Upper lobe of left lung (tissue), 6 donors: Measurements from ENCODE around the gene SOWAHA. TPM values are rescaled to one million over a fixed set of nuclear protein-coding genes. Genes with fewer than 3 reads are reported as not detected.

Experiments used
- ATAC-seq, 2 donors: fragments of 200-7000 bp; cut with Tn5 transposase; one replicate each; pipeline ENCODE4 v1.9.1; 2022; ENCODE audit warnings: mild to moderate bottlenecking in 2 of 2, moderate library complexity in 2 of 2; ENCODE audit not compliant: low FRiP score in 2 of 2
- DNase-seq, 2 donors: peaks; one replicate each; pipeline ENCODE4 v3.0.0-alpha.2; 2019 to 2020
- H3K27ac ChIP-seq, 4 donors: fragments of 200-600 bp; sonication (generic); one replicate each; pipeline ENCODE4 v1.5.1; 2016 to 2019
- H3K27me3 ChIP-seq, 4 donors: fragments of 200-600 bp; sonication (generic); one replicate each; pipeline ENCODE4 v1.5.1; 2017 to 2019
- H3K36me3 ChIP-seq, 4 donors: fragments of 200-600 bp; sonication (generic); one replicate each; pipeline ENCODE4 v1.5.1; 2016 to 2019
- H3K4me1 ChIP-seq, 4 donors: fragments of 200-600 bp; sonication (generic); one replicate each; pipeline ENCODE4 v1.5.1; 2018 to 2019
- H3K4me3 ChIP-seq, 4 donors: fragments of 200-600 bp; sonication (generic); one replicate each; pipeline ENCODE4 v1.5.1; 2017 to 2019; ENCODE audit warnings: mild to moderate bottlenecking in 2 of 4, moderate library complexity in 1 of 4
- H3K9me3 ChIP-seq, 4 donors: fragments of 200-600 bp; sonication (generic); one replicate each; pipeline ENCODE4 v1.5.1; 2018 to 2019
- EP300 ChIP-seq, 4 donors: sonication (generic); formaldehyde crosslinking; IDR thresholded peaks; one replicate each; pipeline ENCODE4 v1.5.1; 2017; ENCODE audit warnings: antibody characterized with exemption in 4 of 4, control low read depth in 2 of 4
- POLR2A ChIP-seq, 4 donors: fragments of 450-650 bp; IDR thresholded peaks; one replicate each; pipeline ENCODE4 v1.5.1; 2016 to 2017; ENCODE audit warnings: antibody characterized with exemption in 4 of 4, mild to moderate bottlenecking in 2 of 4
- POLR2AphosphoS5 ChIP-seq, 2 donors: sonication (generic); formaldehyde crosslinking; IDR thresholded peaks; one replicate each; pipeline ENCODE4 v1.5.1; 2017; ENCODE audit warnings: antibody characterized with exemption in 2 of 2
- WGBS, 2 donors: methylation state at CpG; one replicate each; pipeline ENCODE4 v1.1.5; 2017 to 2018; 5-methylcytosine and 5-hydroxymethylcytosine counted together
- total RNA-seq, 6 donors: library from RNA; depleted of rRNA in 4 of 6; stranded (reverse); fragments of >200 nt in 4 of 6; gene quantifications; one replicate each; pipeline versions ENCODE4 v1.1.0 to v1.2.1, GENCODE V29; 2016 to 2021
- TF ChIP-seq, protein P1 (sequence below), 6 experiments: fragments of 450-650 bp in 4 of 6; fragments of 200-600 bp in 2 of 6; sonication (generic) in 2 of 6; IDR thresholded peaks; one replicate each; pipeline ENCODE4 v1.5.1; 2016 to 2019; ENCODE audit warnings: antibody characterized with exemption in 6 of 6
- donor health status: DM: no; HTN: no; CAD: no; lungs with moderate emphysema.
- donor health status: DM: no; HTN: yes; CAD: no; lungs with severe emphysema.

The SOWAHA gene
- total RNA-seq, 6 donors from 2014 or later, result 0.30 to 1.0 (median 0.55) TPM; not detected in 1

DNA sequence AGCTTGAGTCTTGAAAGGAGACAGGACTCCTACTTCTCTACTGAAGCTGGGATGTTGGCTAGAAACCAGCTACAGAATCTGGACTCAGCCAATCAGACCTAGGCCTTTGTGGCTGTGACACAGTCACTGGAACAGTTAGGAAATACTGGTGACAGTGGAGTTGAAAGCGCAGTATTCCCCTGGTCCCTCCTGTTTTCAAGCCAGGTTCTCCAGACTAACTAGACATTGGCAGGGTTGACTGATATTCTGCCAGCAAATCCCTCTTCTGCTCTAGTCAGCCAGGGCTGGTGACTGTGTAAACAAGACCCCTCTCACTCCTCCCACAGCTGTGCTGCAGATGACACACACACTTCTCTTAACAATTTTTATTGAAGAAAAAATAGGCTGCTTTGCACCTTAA lies 8.7 kb downstream of the SOWAHA start:
- 80 to 83% methylated on average over 1 of the region's 1 CpG for WGBS, 2 donors
- TF ChIP-seq, protein P1, sequence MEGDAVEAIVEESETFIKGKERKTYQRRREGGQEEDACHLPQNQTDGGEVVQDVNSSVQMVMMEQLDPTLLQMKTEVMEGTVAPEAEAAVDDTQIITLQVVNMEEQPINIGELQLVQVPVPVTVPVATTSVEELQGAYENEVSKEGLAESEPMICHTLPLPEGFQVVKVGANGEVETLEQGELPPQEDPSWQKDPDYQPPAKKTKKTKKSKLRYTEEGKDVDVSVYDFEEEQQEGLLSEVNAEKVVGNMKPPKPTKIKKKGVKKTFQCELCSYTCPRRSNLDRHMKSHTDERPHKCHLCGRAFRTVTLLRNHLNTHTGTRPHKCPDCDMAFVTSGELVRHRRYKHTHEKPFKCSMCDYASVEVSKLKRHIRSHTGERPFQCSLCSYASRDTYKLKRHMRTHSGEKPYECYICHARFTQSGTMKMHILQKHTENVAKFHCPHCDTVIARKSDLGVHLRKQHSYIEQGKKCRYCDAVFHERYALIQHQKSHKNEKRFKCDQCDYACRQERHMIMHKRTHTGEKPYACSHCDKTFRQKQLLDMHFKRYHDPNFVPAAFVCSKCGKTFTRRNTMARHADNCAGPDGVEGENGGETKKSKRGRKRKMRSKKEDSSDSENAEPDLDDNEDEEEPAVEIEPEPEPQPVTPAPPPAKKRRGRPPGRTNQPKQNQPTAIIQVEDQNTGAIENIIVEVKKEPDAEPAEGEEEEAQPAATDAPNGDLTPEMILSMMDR (IDR thresholded peaks at IDR 0.05), result no peak
- no peak for TF ChIP-seq POLR2A (IDR thresholded peaks at IDR 0.05)
- TF ChIP-seq POLR2AphosphoS5 (IDR thresholded peaks at IDR 0.05), result no peak
- no peak for TF ChIP-seq EP300 (IDR thresholded peaks at IDR 0.05)
- Histone ChIP-seq H3K27ac (no peak overlapping the region), H3K36me3 (peaks cover 0 to 30% (median 8%) of the 10 kb centered on the region in 4 donors), H3K27me3 (peaks cover 0 to 8% (median 3%) of the 10 kb centered on the region in 4 donors), H3K9me3 (no peaks in the 10 kb centered on the region), H3K4me1 (peaks cover 14 to 39% (median 22%) of the 10 kb centered on the region in 4 donors), H3K4me3 (no peak overlapping the region)
- DNase-seq (no peak), ATAC-seq (no peak)

DNA sequence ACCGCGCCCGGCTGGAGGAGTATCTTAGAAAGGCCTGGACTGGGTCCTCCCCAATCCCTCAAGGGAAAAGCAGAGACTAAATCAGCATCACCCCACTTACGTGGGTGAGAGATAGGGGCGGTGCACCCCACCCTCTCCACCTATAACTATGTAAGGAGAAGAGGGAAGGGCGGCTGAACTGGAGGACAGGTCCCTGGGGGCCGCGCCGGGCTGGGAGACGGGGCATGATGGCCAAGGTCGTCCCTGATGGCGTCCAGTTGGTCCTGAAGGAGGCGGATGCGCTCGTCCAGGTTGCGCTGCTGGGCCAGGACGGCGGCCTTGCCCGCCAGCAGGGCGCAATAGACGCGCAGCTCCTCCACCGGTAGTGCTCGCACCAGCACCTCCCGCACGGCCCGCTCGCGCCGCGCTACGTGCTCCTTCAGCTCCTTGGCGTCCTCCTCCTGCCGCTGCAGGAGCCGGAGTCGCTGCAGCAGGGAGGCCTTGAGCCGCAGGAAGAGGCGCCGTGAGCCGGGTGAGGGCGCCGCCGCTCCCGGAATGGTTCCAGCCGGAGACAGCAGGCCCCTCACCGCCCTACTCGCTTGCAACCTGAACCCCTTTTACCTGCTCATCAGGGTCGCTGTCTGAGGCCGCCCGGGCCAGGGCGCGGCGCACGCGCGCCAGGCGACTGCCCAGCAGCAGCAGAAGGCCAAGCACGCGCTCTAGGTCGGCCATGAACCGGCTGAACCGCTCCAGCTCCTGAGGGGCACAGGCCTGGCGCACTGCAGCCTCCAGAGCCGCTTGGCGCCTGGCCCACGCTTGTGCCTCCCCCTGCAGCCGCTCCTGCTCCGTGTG lies 9.8 kb downstream of the SOWAHA start:
- Histone ChIP-seq H3K4me1 (peaks cover 17 to 42% (median 25%) of the 10 kb centered on the region in 4 donors), H3K27me3 (peaks cover 0 to 8% (median 3%) of the 10 kb centered on the region in 4 donors), H3K36me3 (peaks cover 0 to 30% (median 10%) of the 10 kb centered on the region in 4 donors), H3K9me3 (no peaks in the 10 kb centered on the region), H3K4me3 (peak overlapping the region in 2 of 4 donors; percentile 20 to 25), H3K27ac (no peak overlapping the region)
- WGBS, 2 donors, result 38 to 75% methylated on average over 34 to 67 of the region's 68 CpGs
- TF ChIP-seq EP300 (IDR thresholded peaks at IDR 0.05) (no peak), POLR2A (IDR thresholded peaks at IDR 0.05) (no peak), POLR2AphosphoS5 (IDR thresholded peaks at IDR 0.05) (no peak)
- TF ChIP-seq, protein P1 (IDR thresholded peaks at IDR 0.05), result peak in 3 of 6 experiments; percentile 7 to 14 (median 9)
- DNase-seq, result peak in 1 of 2 donors; percentile 89
- peak in 1 of 2 donors; percentile 9 for ATAC-seq

DNA sequence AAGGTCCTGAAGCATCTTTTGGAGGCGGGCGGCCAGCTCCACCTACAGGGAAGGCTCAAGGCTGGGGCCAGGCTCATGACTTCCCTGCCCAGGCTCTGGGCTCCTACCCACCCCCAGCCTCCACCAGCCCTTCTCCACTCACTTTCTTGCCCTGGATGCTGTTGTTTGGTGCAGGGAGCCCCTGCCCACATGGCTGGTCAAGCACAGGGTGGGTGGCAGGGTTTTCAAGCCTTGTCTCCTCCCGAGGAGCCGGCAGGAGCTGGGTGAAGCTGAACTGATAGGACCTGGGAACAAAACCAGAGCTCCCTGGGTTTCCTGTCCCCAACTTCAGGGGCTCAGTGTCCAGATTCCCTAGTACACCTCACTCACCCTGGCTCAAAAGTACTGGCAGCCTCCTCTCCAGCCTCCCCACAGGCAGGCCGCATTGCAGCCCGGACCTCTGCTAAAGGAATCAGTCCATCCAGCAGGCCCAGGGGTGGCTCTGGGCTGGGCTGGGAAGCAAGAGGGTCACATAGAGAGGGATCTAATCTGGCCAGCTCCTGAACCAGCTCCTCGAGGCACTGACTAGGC lies 10.5 kb downstream of the SOWAHA start:
- peaks cover 0 to 30% (median 10%) of the 10 kb centered on the region in 4 donors for H3K36me3 ChIP-seq
- no peak overlapping the region for H3K4me3 ChIP-seq
- H3K27me3 ChIP-seq, result peaks cover 0 to 8% (median 3%) of the 10 kb centered on the region in 4 donors
- TF ChIP-seq POLR2A (IDR thresholded peaks at IDR 0.05), result no peak
- no peak for TF ChIP-seq POLR2AphosphoS5 (IDR thresholded peaks at IDR 0.05)
- no peak for TF ChIP-seq EP300 (IDR thresholded peaks at IDR 0.05)
- TF ChIP-seq, protein P1 (IDR thresholded peaks at IDR 0.05), result no peak
- no peaks in the 10 kb centered on the region for H3K9me3 ChIP-seq
- no peak for DNase-seq
- WGBS, 2 donors, result 93 to 100% methylated on average over 2 to 7 of the region's 7 CpGs
- peaks cover 20 to 42% (median 28%) of the 10 kb centered on the region in 4 donors for H3K4me1 ChIP-seq
- ATAC-seq, result no peak
- H3K27ac ChIP-seq, result no peak overlapping the region

DNA sequence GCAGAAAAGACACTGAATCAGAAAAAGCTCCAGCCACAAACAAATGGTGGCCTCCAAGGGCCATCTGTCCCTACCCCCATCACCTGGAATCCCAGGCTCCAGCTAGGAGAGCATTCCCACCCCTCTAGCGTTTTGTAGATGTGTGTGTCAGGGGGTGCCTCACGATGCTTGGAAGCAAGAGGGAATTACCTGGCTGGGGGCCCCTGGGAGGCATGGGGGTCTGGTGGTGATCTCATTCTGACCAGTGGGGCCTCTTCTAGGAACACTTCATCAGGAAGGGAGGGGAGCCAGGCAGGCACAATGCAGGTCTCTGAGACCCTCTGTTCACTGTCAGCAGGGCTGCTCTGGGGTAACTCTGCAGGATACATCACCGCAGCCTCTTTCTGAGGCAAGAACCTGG lies 11.3 kb downstream of the SOWAHA start:
- H3K4me1 ChIP-seq, result peaks cover 29 to 50% (median 35%) of the 10 kb centered on the region in 4 donors
- WGBS, 2 donors, result 94 to 100% methylated on average over 3 of the region's 3 CpGs
- DNase-seq, result no peak

More for the DNA sequence above, 11.3 kb downstream of the SOWAHA start:
- no peak for ATAC-seq
- Histone ChIP-seq H3K27ac (no peak overlapping the region), H3K27me3 (peaks cover 0 to 8% (median 3%) of the 10 kb centered on the region in 4 donors), H3K4me3 (no peak overlapping the region), H3K9me3 (no peaks in the 10 kb centered on the region), H3K36me3 (peaks cover 0 to 30% (median 10%) of the 10 kb centered on the region in 4 donors)
- TF ChIP-seq POLR2AphosphoS5 (IDR thresholded peaks at IDR 0.05) (no peak), POLR2A (IDR thresholded peaks at IDR 0.05) (no peak), EP300 (IDR thresholded peaks at IDR 0.05) (no peak)
- TF ChIP-seq, protein P1 (IDR thresholded peaks at IDR 0.05), result no peak
